Ramos (cell line): ENCODE results near the gene SPDYE17.
"Not testable (repeated sequence)": the region's sequence is repeated elsewhere in the genome, so short reads cannot be mapped to it uniquely, and the experiment has no call there.

Experiments
- in situ Hi-C: fragments of 300-500 bp; cut with MboI; formaldehyde crosslinking; loops from one replicate; pipeline ENCODE4 v1.14.3; 2022; ENCODE audit warnings: low sequenced_read_pairs; ENCODE audit not compliant: unreplicated experiment

Gene SPDYE17

GRCh38 chr7:76974793-76975579 is 57.2 kb downstream of the SPDYE17 start:
- in situ Hi-C loops: not testable (repeated sequence)

DNA sequence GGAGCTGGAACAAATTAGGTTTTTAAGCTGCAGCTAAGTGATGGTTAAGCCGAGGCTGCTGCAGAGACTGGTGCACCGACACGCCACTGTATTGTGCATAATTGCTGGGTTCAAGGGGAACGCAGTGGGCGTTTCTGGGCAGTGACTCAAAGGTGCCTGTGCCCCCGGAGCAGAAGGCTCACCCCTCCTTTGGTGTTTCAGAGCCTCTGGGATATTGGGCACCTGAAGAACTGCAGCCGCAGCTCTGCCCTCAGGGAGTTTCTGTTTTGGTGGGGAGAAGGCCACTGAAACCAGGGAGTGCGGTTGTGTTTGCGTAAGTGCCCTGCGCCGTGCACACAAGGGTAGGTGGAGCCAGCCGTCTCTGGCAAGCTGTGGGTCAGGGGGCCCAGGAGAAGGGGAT is 57.8 kb downstream of the SPDYE17 start:
- in situ Hi-C loops: not testable (repeated sequence)

- in situ Hi-C loops: not testable (repeated sequence)
Measured at GRCh38 chr7:76972391-76972790, 59.8 kb downstream of the SPDYE17 start.
